ENCODE data around the gene ZFHX3.
A peak's percentile ranks its signal among the peaks of the same experiment; 100 is the strongest.

Gene ZFHX3

DNA sequence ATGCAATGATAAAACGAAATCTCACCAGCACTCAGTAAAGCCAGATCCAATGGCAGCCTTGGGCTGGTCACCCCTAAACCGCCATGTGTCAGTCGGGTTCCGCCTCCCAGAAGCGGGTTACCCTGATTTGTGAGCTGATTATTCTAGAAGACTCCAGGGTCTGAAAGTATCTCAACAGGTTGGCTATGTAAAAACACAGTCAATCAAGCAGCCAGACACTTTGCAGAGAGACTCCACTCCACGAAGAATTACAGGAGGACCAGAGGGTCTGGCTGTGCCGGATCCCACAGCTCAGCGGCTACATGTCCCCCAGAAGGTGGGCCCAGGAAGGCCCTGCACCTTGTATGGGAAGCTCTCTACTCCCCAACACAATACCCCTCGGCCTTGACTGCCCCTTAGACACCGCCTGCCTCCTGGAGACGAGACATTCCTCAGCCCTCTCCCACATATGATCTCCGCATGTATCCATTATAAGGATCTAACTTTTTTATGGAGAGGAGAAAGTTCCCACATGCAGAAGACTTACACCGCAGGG lies 23.3 kb downstream of the ZFHX3 start:
- Histone ChIP-seq H3K4me3 (peak overlapping the region in 1 of 2 donors; percentile 7), H3K4me1 (peaks cover 10 to 100% (median 73%) of the 10 kb centered on the region in 4 donors)
- TF ChIP-seq, protein P1, sequence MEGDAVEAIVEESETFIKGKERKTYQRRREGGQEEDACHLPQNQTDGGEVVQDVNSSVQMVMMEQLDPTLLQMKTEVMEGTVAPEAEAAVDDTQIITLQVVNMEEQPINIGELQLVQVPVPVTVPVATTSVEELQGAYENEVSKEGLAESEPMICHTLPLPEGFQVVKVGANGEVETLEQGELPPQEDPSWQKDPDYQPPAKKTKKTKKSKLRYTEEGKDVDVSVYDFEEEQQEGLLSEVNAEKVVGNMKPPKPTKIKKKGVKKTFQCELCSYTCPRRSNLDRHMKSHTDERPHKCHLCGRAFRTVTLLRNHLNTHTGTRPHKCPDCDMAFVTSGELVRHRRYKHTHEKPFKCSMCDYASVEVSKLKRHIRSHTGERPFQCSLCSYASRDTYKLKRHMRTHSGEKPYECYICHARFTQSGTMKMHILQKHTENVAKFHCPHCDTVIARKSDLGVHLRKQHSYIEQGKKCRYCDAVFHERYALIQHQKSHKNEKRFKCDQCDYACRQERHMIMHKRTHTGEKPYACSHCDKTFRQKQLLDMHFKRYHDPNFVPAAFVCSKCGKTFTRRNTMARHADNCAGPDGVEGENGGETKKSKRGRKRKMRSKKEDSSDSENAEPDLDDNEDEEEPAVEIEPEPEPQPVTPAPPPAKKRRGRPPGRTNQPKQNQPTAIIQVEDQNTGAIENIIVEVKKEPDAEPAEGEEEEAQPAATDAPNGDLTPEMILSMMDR (IDR thresholded peaks at IDR 0.05), result no peak

DNA sequence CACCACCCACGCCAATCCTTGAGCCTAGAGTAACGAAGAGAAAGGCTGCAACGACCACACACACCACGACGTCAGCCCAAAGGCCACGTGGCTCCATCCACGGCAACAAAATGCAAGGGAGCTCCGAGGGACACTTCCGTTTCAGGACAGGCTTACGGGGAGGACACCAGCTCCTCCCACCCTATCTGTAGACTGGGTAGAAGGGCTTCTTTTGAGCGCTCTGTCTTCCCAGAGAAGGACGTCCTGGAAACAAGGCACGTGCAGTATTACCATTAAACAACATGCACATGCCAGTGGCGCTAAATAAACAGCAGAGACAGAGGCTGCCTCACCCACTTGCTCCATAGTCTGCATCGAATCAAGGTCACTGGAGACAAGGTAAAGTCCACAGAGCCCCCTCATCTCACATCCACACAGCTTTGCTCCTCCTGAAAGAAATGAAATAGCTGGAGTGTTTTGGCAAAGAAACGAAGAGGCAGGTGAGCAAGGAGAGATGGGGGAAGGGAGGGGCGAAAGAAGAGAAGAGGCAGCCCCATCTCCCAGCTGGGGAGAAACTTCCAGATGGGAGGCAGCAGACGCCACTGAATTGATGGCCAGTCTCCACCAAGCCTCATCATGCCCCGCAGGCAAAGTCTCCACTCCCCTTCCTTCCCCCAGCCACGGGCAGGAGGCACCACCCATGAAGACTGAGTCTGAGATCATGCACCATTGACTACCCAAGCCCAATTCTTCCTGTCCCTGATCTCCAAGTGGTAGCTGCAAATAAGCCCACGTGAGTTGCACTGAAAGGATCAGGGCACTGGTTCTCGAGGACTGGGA lies 24.0 kb downstream of the ZFHX3 start:
- H3K36me3 ChIP-seq, result no peaks in the 10 kb centered on the region
- no peaks in the 10 kb centered on the region for H3K27me3 ChIP-seq
- intact Hi-C loops (cut with DNase I; ENCODE audit: low total_unique reads), result no loop called here
- H3K27ac ChIP-seq, result peak overlapping the region; percentile 79 to 99
- peak in 1 of 2 donors; percentile 71 for DNase-seq
- H3K4me1 ChIP-seq, result peaks cover 10 to 100% (median 79%) of the 10 kb centered on the region in 4 donors
- TF ChIP-seq, protein P1 (IDR thresholded peaks at IDR 0.05), result no peak
- no peaks in the 10 kb centered on the region for H3K9me3 ChIP-seq
- H3K4me3 ChIP-seq, result no peak overlapping the region

More for the DNA sequence above, 23.3 kb downstream of the ZFHX3 start:
- Histone ChIP-seq H3K27me3 (no peaks in the 10 kb centered on the region), H3K27ac (peak overlapping the region; percentile 79 to 99), H3K36me3 (no peaks in the 10 kb centered on the region), H3K9me3 (no peaks in the 10 kb centered on the region)
- peak in 1 of 2 donors; percentile 42 for DNase-seq
- intact Hi-C loops (cut with DNase I; ENCODE audit: low total_unique reads), result no loop called here

DNA sequence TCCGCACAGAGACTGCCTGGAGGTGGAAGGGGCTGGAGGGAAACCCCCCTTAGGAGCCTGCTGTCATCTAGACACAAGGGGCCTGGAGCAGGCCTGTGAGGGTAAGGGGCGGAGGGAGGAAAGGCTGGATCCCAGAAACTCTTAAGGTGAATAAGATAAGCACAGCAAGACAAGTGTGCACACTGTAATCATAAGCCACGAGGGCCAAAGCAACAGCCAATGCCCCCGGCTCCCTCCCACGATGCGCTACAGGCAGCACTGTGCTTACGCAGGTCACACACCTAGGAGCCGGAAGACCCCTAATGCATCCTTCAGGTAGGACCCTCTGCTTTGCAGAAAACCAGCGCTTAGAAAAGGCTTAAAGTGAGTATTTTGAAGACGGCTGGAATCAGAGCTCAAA lies 24.6 kb downstream of the ZFHX3 start:
- peak overlapping the region; percentile 79 to 99 for H3K27ac ChIP-seq
- peaks cover 10 to 100% (median 83%) of the 10 kb centered on the region in 4 donors for H3K4me1 ChIP-seq
- no peaks in the 10 kb centered on the region for H3K9me3 ChIP-seq
- intact Hi-C loops (cut with DNase I; ENCODE audit: low total_unique reads), result no loop called here
- no peak for DNase-seq
- no peaks in the 10 kb centered on the region for H3K36me3 ChIP-seq
- TF ChIP-seq, protein P1 (IDR thresholded peaks at IDR 0.05), result no peak
- no peaks in the 10 kb centered on the region for H3K27me3 ChIP-seq
- no peak overlapping the region for H3K4me3 ChIP-seq

DNA sequence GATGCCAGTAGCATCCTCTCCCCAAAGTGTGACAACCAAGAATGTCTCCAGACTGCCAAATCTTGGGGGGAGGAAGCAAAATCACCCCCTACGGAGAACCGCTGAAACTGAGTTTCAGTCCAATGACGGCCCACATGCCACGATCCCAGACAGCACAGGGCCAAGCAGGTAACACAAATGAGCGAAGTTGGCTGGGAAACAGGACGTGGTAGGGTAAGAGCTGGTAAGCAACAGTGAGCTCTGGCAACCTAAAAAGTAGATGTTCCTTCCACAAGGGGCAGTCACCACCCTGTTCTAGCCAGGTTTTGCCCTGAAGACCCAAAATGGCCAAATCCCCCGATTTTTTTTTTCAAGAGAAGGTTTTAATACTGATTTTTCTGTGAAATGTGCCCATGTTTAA lies 25.4 kb downstream of the ZFHX3 start:
- intact Hi-C loops (cut with DNase I; ENCODE audit: low total_unique reads), result no loop called here
- Histone ChIP-seq H3K27ac (peak overlapping the region; percentile 79 to 99), H3K9me3 (no peaks in the 10 kb centered on the region), H3K27me3 (no peaks in the 10 kb centered on the region), H3K36me3 (no peaks in the 10 kb centered on the region), H3K4me3 (no peak overlapping the region), H3K4me1 (peaks cover 10 to 100% (median 80%) of the 10 kb centered on the region in 4 donors)
- TF ChIP-seq, protein P1 (IDR thresholded peaks at IDR 0.05), result no peak
- peak in 1 of 2 donors; percentile 49 for DNase-seq

DNA sequence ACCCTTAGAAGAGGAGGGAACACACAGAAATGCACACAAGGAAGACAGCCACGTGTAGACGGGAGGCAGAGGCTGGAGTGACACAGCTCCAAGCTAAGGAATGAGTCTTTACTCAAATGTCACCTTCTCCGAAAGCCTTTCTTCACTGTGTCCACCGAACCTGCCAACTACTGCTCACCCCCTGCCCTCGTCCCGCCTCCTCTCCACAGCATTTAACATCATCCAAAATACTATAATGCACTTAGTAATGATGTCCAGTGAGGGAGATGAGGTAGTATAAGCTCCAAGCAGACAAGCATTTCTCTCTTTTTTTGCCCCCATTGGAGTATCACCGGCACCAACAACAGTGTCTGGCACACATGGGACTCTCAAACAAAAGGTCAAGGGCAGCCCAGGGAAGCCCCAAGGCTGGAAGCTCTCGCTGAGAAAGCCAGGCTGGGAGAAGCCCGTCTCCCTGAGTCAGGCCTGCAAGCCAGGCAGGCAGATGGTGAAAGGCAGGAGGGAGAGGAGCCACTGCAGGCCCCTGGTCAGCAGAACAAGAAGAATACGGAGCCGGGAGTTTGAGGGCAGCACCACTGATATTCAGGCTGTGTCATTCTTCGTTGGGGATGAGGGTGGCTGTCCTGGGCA lies 25.9 kb downstream of the ZFHX3 start:
- peak overlapping the region; percentile 79 to 99 for H3K27ac ChIP-seq
- intact Hi-C loops (cut with DNase I; ENCODE audit: low total_unique reads), result no loop called here
- no peak overlapping the region for H3K4me3 ChIP-seq
- H3K9me3 ChIP-seq, result no peaks in the 10 kb centered on the region
- TF ChIP-seq, protein P1 (IDR thresholded peaks at IDR 0.05), result no peak
- H3K4me1 ChIP-seq, result peaks cover 10 to 100% (median 80%) of the 10 kb centered on the region in 4 donors
- H3K36me3 ChIP-seq, result no peaks in the 10 kb centered on the region
- H3K27me3 ChIP-seq, result no peaks in the 10 kb centered on the region
- peak in 1 of 2 donors; percentile 64 for DNase-seq
